ENCODE measurements around the gene SPACA7. TPM values are rescaled to one million over a fixed set of nuclear protein-coding genes. Genes with fewer than 3 reads are reported as not detected.

Gene SPACA7
- total RNA-seq, 1 experiment from 2014 or later: not detected

DNA sequence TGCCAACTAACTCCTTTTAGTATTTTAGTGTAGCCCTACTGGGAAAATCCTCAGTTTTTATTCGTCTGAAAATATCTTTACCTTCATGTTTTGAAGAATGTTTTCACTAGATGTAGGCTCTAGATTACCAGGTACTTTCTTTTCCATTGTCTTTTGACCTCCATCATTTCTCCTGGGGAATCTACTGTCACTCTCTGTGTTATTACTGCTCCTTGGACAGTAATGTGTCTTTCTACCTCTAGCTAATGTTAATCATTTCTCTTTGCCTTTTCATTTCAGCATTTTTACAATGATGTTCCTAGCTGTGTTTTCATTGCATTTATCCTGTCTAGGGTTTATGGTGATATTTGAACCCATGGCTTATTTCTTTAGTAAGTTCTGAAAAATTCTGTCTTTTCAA lies 61.9 kb downstream of the SPACA7 start:
- Histone ChIP-seq H2BK12ac (ENCODE audit: insufficient read length, low read depth, low read length) (no peak overlapping the region), H3K18ac (ENCODE audit: insufficient read length, low read depth, low read length) (no peak overlapping the region), H2AFZ (ENCODE audit: low read length) (no peak overlapping the region), H3K4me1 (ENCODE audit: insufficient read depth, low read length) (no peaks in the 10 kb centered on the region), H4K20me1 (ENCODE audit: control insufficient read depth, insufficient read depth, insufficient read length) (no peaks in the 10 kb centered on the region), H2BK5ac (ENCODE audit: insufficient read length, low read length) (no peak overlapping the region), H3K4ac (ENCODE audit: low read depth, low read length) (no peak overlapping the region), H3K27ac (ENCODE audit: insufficient read length, low read depth, low read length) (no peak overlapping the region), H3K79me2 (ENCODE audit: insufficient read depth, low read length) (no peaks in the 10 kb centered on the region), H4K91ac (ENCODE audit: insufficient read length, low read depth, low read length) (no peak overlapping the region), H3K14ac (ENCODE audit: insufficient read depth, low read length) (no peak overlapping the region), H4K8ac (replicated peaks; ENCODE audit: insufficient read length, low read depth, low read length) (no peak overlapping the region), H2BK20ac (ENCODE audit: low read depth, low read length, poor library complexity, severe bottlenecking) (no peak overlapping the region), H3K79me1 (ENCODE audit: insufficient read depth, low read depth, low read length, poor library complexity, severe bottlenecking) (no peaks in the 10 kb centered on the region), H3T11ph (ENCODE audit: low read length) (no peak overlapping the region), H3K9me3 (ENCODE audit: control insufficient read depth, low read depth, low read length) (peaks cover 4% of the 10 kb centered on the region), H3K4me2 (ENCODE audit: insufficient read depth, insufficient read length, low read length) (no peak overlapping the region), H3K27me3 (ENCODE audit: insufficient read depth, low read length) (no peaks in the 10 kb centered on the region), H4K5ac (ENCODE audit: insufficient read length, low read depth, low read length) (no peak overlapping the region), H3K56ac (ENCODE audit: insufficient read length, low read depth, low read length) (no peak overlapping the region), H2AK5ac (ENCODE audit: insufficient read length, low read length) (no peak overlapping the region), H3K23me2 (ENCODE audit: insufficient read length, low read depth, low read length, poor library complexity, severe bottlenecking) (no peaks in the 10 kb centered on the region), H3K23ac (ENCODE audit: insufficient read length, low read depth, low read length) (no peak overlapping the region), H3K9ac (ENCODE audit: extremely low read depth, insufficient read length, low read length) (no peak overlapping the region), H2BK120ac (ENCODE audit: low read depth, low read length, poor library complexity, severe bottlenecking) (no peak overlapping the region), H2BK15ac (ENCODE audit: low read depth, low read length) (no peak overlapping the region)
- Mint-ChIP-seq H3K36me3 (ENCODE audit: insufficient read depth in 1 of 3, low read depth in 3 of 3) (peaks cover 0 to 12% (median 8%) of the 10 kb centered on the region in 3 experiments; a peak in 4 of 7 replicates), H3K9me3 (peaks cover 20 to 31% of the 10 kb centered on the region in 2 experiments), H3K4me1 (peaks cover 2 to 5% of the 10 kb centered on the region in 2 experiments; a peak in 3 of 4 replicates), H3K27ac (no peak overlapping the region), H3K4me3 (no peak overlapping the region), H3K27me3 (ENCODE audit: low read depth) (peaks cover 44% of the 10 kb centered on the region)
- DNase-seq: no peak
- TF ChIP-seq, protein P1, sequence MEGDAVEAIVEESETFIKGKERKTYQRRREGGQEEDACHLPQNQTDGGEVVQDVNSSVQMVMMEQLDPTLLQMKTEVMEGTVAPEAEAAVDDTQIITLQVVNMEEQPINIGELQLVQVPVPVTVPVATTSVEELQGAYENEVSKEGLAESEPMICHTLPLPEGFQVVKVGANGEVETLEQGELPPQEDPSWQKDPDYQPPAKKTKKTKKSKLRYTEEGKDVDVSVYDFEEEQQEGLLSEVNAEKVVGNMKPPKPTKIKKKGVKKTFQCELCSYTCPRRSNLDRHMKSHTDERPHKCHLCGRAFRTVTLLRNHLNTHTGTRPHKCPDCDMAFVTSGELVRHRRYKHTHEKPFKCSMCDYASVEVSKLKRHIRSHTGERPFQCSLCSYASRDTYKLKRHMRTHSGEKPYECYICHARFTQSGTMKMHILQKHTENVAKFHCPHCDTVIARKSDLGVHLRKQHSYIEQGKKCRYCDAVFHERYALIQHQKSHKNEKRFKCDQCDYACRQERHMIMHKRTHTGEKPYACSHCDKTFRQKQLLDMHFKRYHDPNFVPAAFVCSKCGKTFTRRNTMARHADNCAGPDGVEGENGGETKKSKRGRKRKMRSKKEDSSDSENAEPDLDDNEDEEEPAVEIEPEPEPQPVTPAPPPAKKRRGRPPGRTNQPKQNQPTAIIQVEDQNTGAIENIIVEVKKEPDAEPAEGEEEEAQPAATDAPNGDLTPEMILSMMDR (conservative IDR thresholded peaks at IDR 0.05): no peak
- no CpG with 5 or more reads among the region's 1 CpG for WGBS (ENCODE audit: extremely low coverage, insufficient read length, low lambda C conversion rate)
